ENCODE measurements around the gene MCF2L2. TPM values are rescaled to one million over a fixed set of nuclear protein-coding genes. Genes with fewer than 3 reads are reported as not detected.

The MCF2L2 gene
- total RNA-seq, 1 experiment from 2014 or later = 3.9 TPM

GRCh38 chr3:183475016-183475763 is 46.8 kb upstream of the MCF2L2 start:
- intact Hi-C loops (cut with micrococcal nuclease; ENCODE audit: unreplicated experiment) = no loop called here
- CTCF ChIA-PET = interaction anchor here (0.5 to 1.2 kb wide), 2 partner anchors 292 to 461 kb away, joined by 3 read pairs; no protein-coding TSS in a partner anchor
- POLR2A ChIA-PET = no interaction called here

GRCh38 chr3:183473969-183474368 is 45.5 kb upstream of the MCF2L2 start:
- Mint-ChIP-seq H3K36me3 (ENCODE audit: insufficient read depth, unreplicated experiment) (no peaks in the 10 kb centered on the region), H3K9me3 (ENCODE audit: unreplicated experiment) (no peaks in the 10 kb centered on the region), H3K27ac (ENCODE audit: unreplicated experiment) (no peak overlapping the region), H3K27me3 (ENCODE audit: insufficient read depth, unreplicated experiment) (no peaks in the 10 kb centered on the region), H3K4me1 (ENCODE audit: low read depth, unreplicated experiment) (no peaks in the 10 kb centered on the region), H3K4me3 (ENCODE audit: unreplicated experiment) (no peak overlapping the region)
- no peak for DNase-seq
- ChIA-PET CTCF (no interaction called here), POLR2A (no interaction called here)
- Histone ChIP-seq H3K9me3 (no peaks in the 10 kb centered on the region), H3K36me3 (ENCODE audit: control insufficient read depth, insufficient read depth, low read length) (no peaks in the 10 kb centered on the region), H3K4me1 (peaks cover 6% of the 10 kb centered on the region; the same call in 1 of the 2 replicates), H3K27me3 (replicated peaks; ENCODE audit: control insufficient read depth, insufficient read depth, low read length) (no peaks in the 10 kb centered on the region), H3K4me3 (ENCODE audit: low read depth, low read length) (no peak overlapping the region)
- no TSS peak for BruUV-seq (replicated peaks)
- intact Hi-C loops (cut with micrococcal nuclease; ENCODE audit: unreplicated experiment) = no loop called here
- TF ChIP-seq CTCF (IDR thresholded peaks at IDR 0.05; ENCODE audit: insufficient read depth in 1 of 2, low read depth in 1 of 2, low read length in 1 of 2, severe bottlenecking in 1 of 2, unreplicated experiment in 1 of 2) = no peak

More at GRCh38 chr3:183475016-183475763, 46.8 kb upstream of the MCF2L2 start:
- H3K9me3 ChIP-seq = no peaks in the 10 kb centered on the region
- H3K4me3 ChIP-seq (ENCODE audit: low read depth, low read length) = no peak overlapping the region
- no peak overlapping the region for H3K4me3 Mint-ChIP-seq (ENCODE audit: unreplicated experiment)
- BruUV-seq (replicated peaks) = no TSS peak
- H3K36me3 ChIP-seq (ENCODE audit: control insufficient read depth, insufficient read depth, low read length) = no peaks in the 10 kb centered on the region
- no peaks in the 10 kb centered on the region for H3K4me1 Mint-ChIP-seq (ENCODE audit: low read depth, unreplicated experiment)
- H3K27me3 ChIP-seq (replicated peaks; ENCODE audit: control insufficient read depth, insufficient read depth, low read length) = no peaks in the 10 kb centered on the region
- H3K4me1 ChIP-seq = no peaks in the 10 kb centered on the region
- no peaks in the 10 kb centered on the region for H3K27me3 Mint-ChIP-seq (ENCODE audit: insufficient read depth, unreplicated experiment)
- DNase-seq = no peak
- no peak for TF ChIP-seq CTCF (IDR thresholded peaks at IDR 0.05; ENCODE audit: insufficient read depth in 1 of 2, low read depth in 1 of 2, low read length in 1 of 2, severe bottlenecking in 1 of 2, unreplicated experiment in 1 of 2)
- no peaks in the 10 kb centered on the region for H3K9me3 Mint-ChIP-seq (ENCODE audit: unreplicated experiment)
- H3K36me3 Mint-ChIP-seq (ENCODE audit: insufficient read depth, unreplicated experiment) = no peaks in the 10 kb centered on the region
- no peak overlapping the region for H3K27ac Mint-ChIP-seq (ENCODE audit: unreplicated experiment)

- H3K4me1 ChIP-seq = peaks cover 7% of the 10 kb centered on the region; the same call in 1 of the 2 replicates
- Mint-ChIP-seq H3K4me3 (ENCODE audit: unreplicated experiment) (no peak overlapping the region), H3K27me3 (ENCODE audit: insufficient read depth, unreplicated experiment) (no peaks in the 10 kb centered on the region), H3K36me3 (ENCODE audit: insufficient read depth, unreplicated experiment) (no peaks in the 10 kb centered on the region), H3K4me1 (ENCODE audit: low read depth, unreplicated experiment) (no peaks in the 10 kb centered on the region), H3K9me3 (ENCODE audit: unreplicated experiment) (no peaks in the 10 kb centered on the region), H3K27ac (ENCODE audit: unreplicated experiment) (no peak overlapping the region)
- POLR2A ChIA-PET = no interaction called here
- BruUV-seq (replicated peaks) = no TSS peak
- intact Hi-C loops (cut with micrococcal nuclease; ENCODE audit: unreplicated experiment) = no loop called here
- H3K36me3 ChIP-seq (ENCODE audit: control insufficient read depth, insufficient read depth, low read length) = no peaks in the 10 kb centered on the region
- no peak for DNase-seq
- H3K4me3 ChIP-seq (ENCODE audit: low read depth, low read length) = no peak overlapping the region
- CTCF ChIA-PET = no interaction called here
- TF ChIP-seq CTCF (IDR thresholded peaks at IDR 0.05; ENCODE audit: insufficient read depth in 1 of 2, low read depth in 1 of 2, low read length in 1 of 2, severe bottlenecking in 1 of 2, unreplicated experiment in 1 of 2) = no peak
- no peaks in the 10 kb centered on the region for H3K27me3 ChIP-seq (replicated peaks; ENCODE audit: control insufficient read depth, insufficient read depth, low read length)
- no peaks in the 10 kb centered on the region for H3K9me3 ChIP-seq
Measured at GRCh38 chr3:183472155-183472554, 43.7 kb upstream of the MCF2L2 start.

All from Caco-2 (cell line).